ENCODE data around the gene GJA5.

GRCh38 chr1:147771226-147772125, 11.1 kb upstream of the GJA5 start:
- no peak for TF ChIP-seq CTCF (IDR thresholded peaks at IDR 0.05; ENCODE audit: insufficient read depth, low read depth, low read length)
- TF ChIP-seq EZH2 (IDR thresholded peaks at IDR 0.05; ENCODE audit: insufficient read depth, low read length): no peak

Data from astrocyte (in vitro differentiated cells and primary cell).